GM23338 (cell line): Measurements from ENCODE around the gene CHEK1. TPM values are rescaled to one million over a fixed set of nuclear protein-coding genes. Genes with fewer than 3 reads are reported as not detected.
A peak's percentile ranks its signal among the peaks of the same experiment; 100 is the strongest.

Experiments
- ATAC-seq: fragments of 200-7000 bp; cut with Tn5 transposase; 3 replicates; pipeline ENCODE4 v1.9.1; 2020
- DNase-seq: peaks from one replicate; pipeline ENCODE4 v3.0.0-alpha.2; 2015; ENCODE audit warnings: low spot score
- H2AFZ ChIP-seq: fragments of 200-600 bp; sonication (generic); 2 replicates; pipeline ENCODE4 v1.8.0; 2016; ENCODE audit warnings: antibody characterized with exemption, mild to moderate bottlenecking, moderate library complexity
- H3F3A ChIP-seq: fragments of 200-600 bp; sonication (generic); replicated peaks from 2 replicates; pipeline ENCODE4 v1.8.0; 2017; ENCODE audit warnings: antibody characterized with exemption, mixed run types, low read depth
- H3K27ac ChIP-seq: fragments of 200-600 bp; sonication (generic); 2 replicates; pipeline ENCODE4 v1.6.1; 2016; ENCODE audit warnings: low read depth
- H3K27me3 ChIP-seq: fragments of 200-600 bp; sonication (generic); 2 replicates; pipeline ENCODE4 v1.8.0; 2016; ENCODE audit warnings: mild to moderate bottlenecking, mixed run types, moderate library complexity; ENCODE audit not compliant: insufficient read depth
- H3K36me3 ChIP-seq: fragments of 200-600 bp; sonication (generic); 2 replicates; pipeline ENCODE4 v1.8.0; 2016; ENCODE audit warnings: mild to moderate bottlenecking; ENCODE audit not compliant: insufficient read depth
- H3K4me1 ChIP-seq: fragments of 200-600 bp; sonication (generic); 2 replicates; pipeline ENCODE4 v1.8.0; 2016; ENCODE audit warnings: mild to moderate bottlenecking, moderate library complexity; ENCODE audit not compliant: insufficient read depth
- H3K4me2 ChIP-seq: fragments of 200-600 bp; sonication (generic); 2 replicates; pipeline ENCODE4 v1.7.1; 2017; ENCODE audit warnings: mixed run types
- H3K4me3 ChIP-seq: fragments of 200-600 bp; sonication (generic); 2 replicates; pipeline ENCODE4 v1.6.1; 2016; ENCODE audit warnings: mixed run types
- H3K79me2 ChIP-seq: fragments of 200-600 bp; sonication (generic); replicated peaks from 2 replicates; pipeline ENCODE4 v1.8.0; 2017; ENCODE audit warnings: mild to moderate bottlenecking; ENCODE audit not compliant: insufficient read depth
- H3K9me2 ChIP-seq: fragments of 200-600 bp; sonication (generic); 2 replicates; pipeline ENCODE4 v1.8.0; 2017; ENCODE audit not compliant: insufficient read depth
- H4K20me1 ChIP-seq: fragments of 200-600 bp; sonication (generic); replicated peaks from 2 replicates; pipeline ENCODE4 v1.8.0; 2017; ENCODE audit warnings: mild to moderate bottlenecking; ENCODE audit not compliant: insufficient read depth
- H3K27ac Mint-ChIP-seq: 2 replicates; pipeline ENCODE4 v1.8.0; 2020; ENCODE audit warnings: inconsistent platforms, mild to moderate bottlenecking, moderate library complexity, mixed read lengths
- H3K27me3 Mint-ChIP-seq: 3 replicates; pipeline ENCODE4 v1.8.0; 2022; ENCODE audit warnings: low read depth, mild to moderate bottlenecking, moderate library complexity, mixed read lengths, inconsistent platforms; ENCODE audit not compliant: insufficient read depth, poor library complexity
- H3K36me3 Mint-ChIP-seq: 3 replicates; pipeline ENCODE4 v1.8.0; 2021; ENCODE audit warnings: low read depth, mild to moderate bottlenecking, inconsistent platforms, moderate library complexity, mixed read lengths
- H3K4me1 Mint-ChIP-seq: 3 replicates; pipeline ENCODE4 v1.8.0; 2020; ENCODE audit warnings: mild to moderate bottlenecking, inconsistent platforms, mixed read lengths
- H3K4me3 Mint-ChIP-seq: 3 replicates; pipeline ENCODE4 v1.8.0; 2021; ENCODE audit warnings: moderate library complexity, mild to moderate bottlenecking, inconsistent platforms, mixed read lengths
- H3K9me3 Mint-ChIP-seq: 3 replicates; pipeline ENCODE4 v1.8.0; 2020; ENCODE audit warnings: moderate library complexity, mild to moderate bottlenecking, inconsistent platforms, mixed read lengths
- CREB1 ChIP-seq: fragments of 250-450 bp; sonication (Bioruptor Pico); IDR thresholded peaks from 2 replicates; pipeline ENCODE4 v1.5.0; 2020; ENCODE audit warnings: low read depth, mild to moderate bottlenecking, moderate library complexity
- EZH2phosphoT487 ChIP-seq: fragments of 200-600 bp; sonication (generic); IDR thresholded peaks from one replicate; pipeline ENCODE4 v1.8.1; 2018; ENCODE audit warnings: antibody characterized with exemption; ENCODE audit not compliant: unreplicated experiment
- NANOG ChIP-seq: IDR thresholded peaks from 2 replicates; pipeline ENCODE4 v1.6.1; 2016; ENCODE audit warnings: antibody characterized with exemption, borderline replicate concordance
- POLR2AphosphoS5 ChIP-seq: IDR thresholded peaks from 2 replicates; pipeline ENCODE4 v1.6.1; 2016; ENCODE audit warnings: antibody characterized with exemption, low read depth
- REST ChIP-seq: IDR thresholded peaks from one replicate; pipeline ENCODE4 v1.6.1; 2018; ENCODE audit warnings: antibody characterized with exemption; ENCODE audit not compliant: unreplicated experiment
- STAT1 ChIP-seq: IDR thresholded peaks from one replicate; pipeline ENCODE4 v1.6.1; 2016; ENCODE audit warnings: antibody characterized with exemption; ENCODE audit not compliant: unreplicated experiment
- ZNF114 ChIP-seq: fragments of 250-450 bp; sonication (Bioruptor Pico); IDR thresholded peaks from 2 replicates; pipeline ENCODE4 v1.5.0; 2020; ENCODE audit warnings: mild to moderate bottlenecking, moderate library complexity
- ZNF331 ChIP-seq: fragments of 250-450 bp; sonication (Bioruptor Pico); IDR thresholded peaks from 2 replicates; pipeline ENCODE4 v1.5.0; 2020; ENCODE audit warnings: low read depth, mild to moderate bottlenecking, moderate library complexity
- polyA plus RNA-seq: library from polyadenylated mRNA; unstranded; fragments of >200 nt; fragmentation: Nextera tagmentation; extraction: Ambion mirVana; gene quantifications from 2 replicates; pipeline ENCODE4 v1.2.1, GENCODE V29; 2016
- total RNA-seq: library from RNA; depleted of rRNA; stranded (reverse); fragments of >200 nt; shearing (Covaris generic); gene quantifications from 2 replicates; pipeline ENCODE4 v1.2.3, GENCODE V29; 2014
- TF ChIP-seq, protein P1 (sequence below): fragments of 250-450 bp; sonication (Bioruptor Pico); IDR thresholded peaks from 2 replicates; pipeline ENCODE4 v1.5.0; 2020; ENCODE audit warnings: mild to moderate bottlenecking, moderate library complexity

CHEK1 gene
- total and polyA plus RNA-seq, 2 experiments from 2014 or later, result 90.0 to 102 TPM

DNA sequence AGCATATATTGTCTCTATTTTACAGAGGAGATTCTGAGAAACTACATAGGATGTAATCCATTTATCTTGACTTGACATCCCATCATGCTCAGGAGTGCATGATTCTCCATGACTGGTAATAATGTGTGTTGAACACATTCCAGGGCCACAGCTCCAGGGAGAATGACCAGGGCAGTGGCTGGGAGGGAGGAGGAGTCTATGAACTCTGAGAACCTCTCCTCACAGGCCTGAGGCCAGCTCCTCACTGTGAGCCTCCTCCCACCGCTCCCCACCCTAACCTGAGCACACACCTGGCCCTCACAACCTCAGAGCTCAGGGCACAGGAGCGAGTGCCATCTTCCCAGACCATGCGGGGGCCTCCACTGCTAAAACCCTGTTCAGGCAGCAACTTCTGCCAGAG is 63.7 kb downstream of the CHEK1 start:
- Histone ChIP-seq H3K4me3 (no peak overlapping the region), H2AFZ (no peak overlapping the region), H3K4me1 (peaks cover 4% of the 10 kb centered on the region), H3K4me2 (no peak overlapping the region), H3F3A (no peaks in the 10 kb centered on the region), H3K36me3 (no peaks in the 10 kb centered on the region; the same call in 1 of the 2 replicates), H3K27ac (no peak overlapping the region), H4K20me1 (no peaks in the 10 kb centered on the region), H3K79me2 (no peaks in the 10 kb centered on the region), H3K9me2 (0 out of 2 replicates have a peak, but pooled peaks cover 3% of the 10 kb centered on the region), H3K27me3 (no peaks in the 10 kb centered on the region)
- ATAC-seq (peak; percentile 36; the same call in 1 of the 3 replicates), DNase-seq (no peak)
- Mint-ChIP-seq H3K36me3 (peaks cover 41% of the 10 kb centered on the region), H3K9me3 (peaks cover 14% of the 10 kb centered on the region), H3K27me3 (peaks cover 3% of the 10 kb centered on the region), H3K4me3 (no peak overlapping the region), H3K4me1 (peaks cover 20% of the 10 kb centered on the region), H3K27ac (no peak overlapping the region)
- TF ChIP-seq CREB1 (CRISPR knock-in tag) (no peak), NANOG (no peak), STAT1 (no peak), ZNF114 (no peak), POLR2AphosphoS5 (no peak), REST (no peak), EZH2phosphoT487 (no peak), ZNF331 (CRISPR knock-in tag) (no peak)
- TF ChIP-seq, protein P1, sequence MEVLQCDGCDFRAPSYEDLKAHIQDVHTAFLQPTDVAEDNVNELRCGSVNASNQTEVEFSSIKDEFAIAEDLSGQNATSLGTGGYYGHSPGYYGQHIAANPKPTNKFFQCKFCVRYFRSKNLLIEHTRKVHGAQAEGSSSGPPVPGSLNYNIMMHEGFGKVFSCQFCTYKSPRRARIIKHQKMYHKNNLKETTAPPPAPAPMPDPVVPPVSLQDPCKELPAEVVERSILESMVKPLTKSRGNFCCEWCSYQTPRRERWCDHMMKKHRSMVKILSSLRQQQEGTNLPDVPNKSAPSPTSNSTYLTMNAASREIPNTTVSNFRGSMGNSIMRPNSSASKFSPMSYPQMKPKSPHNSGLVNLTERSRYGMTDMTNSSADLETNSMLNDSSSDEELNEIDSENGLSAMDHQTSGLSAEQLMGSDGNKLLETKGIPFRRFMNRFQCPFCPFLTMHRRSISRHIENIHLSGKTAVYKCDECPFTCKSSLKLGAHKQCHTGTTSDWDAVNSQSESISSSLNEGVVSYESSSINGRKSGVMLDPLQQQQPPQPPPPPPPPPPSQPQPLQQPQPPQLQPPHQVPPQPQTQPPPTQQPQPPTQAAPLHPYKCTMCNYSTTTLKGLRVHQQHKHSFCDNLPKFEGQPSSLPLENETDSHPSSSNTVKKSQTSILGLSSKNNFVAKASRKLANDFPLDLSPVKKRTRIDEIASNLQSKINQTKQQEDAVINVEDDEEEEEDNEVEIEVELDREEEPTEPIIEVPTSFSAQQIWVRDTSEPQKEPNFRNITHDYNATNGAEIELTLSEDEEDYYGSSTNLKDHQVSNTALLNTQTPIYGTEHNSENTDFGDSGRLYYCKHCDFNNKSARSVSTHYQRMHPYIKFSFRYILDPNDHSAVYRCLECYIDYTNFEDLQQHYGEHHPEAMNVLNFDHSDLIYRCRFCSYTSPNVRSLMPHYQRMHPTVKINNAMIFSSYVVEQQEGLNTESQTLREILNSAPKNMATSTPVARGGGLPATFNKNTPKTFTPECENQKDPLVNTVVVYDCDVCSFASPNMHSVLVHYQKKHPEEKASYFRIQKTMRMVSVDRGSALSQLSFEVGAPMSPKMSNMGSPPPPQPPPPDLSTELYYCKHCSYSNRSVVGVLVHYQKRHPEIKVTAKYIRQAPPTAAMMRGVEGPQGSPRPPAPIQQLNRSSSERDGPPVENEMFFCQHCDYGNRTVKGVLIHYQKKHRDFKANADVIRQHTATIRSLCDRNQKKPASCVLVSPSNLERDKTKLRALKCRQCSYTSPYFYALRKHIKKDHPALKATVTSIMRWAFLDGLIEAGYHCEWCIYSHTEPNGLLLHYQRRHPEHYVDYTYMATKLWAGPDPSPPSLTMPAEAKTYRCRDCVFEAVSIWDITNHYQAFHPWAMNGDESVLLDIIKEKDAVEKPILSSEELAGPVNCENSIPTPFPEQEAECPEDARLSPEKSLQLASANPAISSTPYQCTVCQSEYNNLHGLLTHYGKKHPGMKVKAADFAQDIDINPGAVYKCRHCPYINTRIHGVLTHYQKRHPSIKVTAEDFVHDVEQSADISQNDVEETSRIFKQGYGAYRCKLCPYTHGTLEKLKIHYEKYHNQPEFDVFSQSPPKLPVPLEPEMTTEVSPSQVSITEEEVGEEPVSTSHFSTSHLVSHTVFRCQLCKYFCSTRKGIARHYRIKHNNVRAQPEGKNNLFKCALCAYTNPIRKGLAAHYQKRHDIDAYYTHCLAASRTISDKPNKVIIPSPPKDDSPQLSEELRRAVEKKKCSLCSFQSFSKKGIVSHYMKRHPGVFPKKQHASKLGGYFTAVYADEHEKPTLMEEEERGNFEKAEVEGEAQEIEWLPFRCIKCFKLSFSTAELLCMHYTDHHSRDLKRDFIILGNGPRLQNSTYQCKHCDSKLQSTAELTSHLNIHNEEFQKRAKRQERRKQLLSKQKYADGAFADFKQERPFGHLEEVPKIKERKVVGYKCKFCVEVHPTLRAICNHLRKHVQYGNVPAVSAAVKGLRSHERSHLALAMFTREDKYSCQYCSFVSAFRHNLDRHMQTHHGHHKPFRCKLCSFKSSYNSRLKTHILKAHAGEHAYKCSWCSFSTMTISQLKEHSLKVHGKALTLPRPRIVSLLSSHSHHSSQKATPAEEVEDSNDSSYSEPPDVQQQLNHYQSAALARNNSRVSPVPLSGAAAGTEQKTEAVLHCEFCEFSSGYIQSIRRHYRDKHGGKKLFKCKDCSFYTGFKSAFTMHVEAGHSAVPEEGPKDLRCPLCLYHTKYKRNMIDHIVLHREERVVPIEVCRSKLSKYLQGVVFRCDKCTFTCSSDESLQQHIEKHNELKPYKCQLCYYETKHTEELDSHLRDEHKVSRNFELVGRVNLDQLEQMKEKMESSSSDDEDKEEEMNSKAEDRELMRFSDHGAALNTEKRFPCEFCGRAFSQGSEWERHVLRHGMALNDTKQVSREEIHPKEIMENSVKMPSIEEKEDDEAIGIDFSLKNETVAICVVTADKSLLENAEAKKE (CRISPR knock-in tag), result no peak
